NOMO-1 treated with DMSO at 0.1 percent for 48 hours (cell line): ENCODE data around the gene AP3D1.

ENCODE experiments used
- DNase-seq: peaks from one replicate; lab custom pipeline; 2025; ENCODE audit not compliant: unreplicated experiment; lab: John Stamatoyannopoulos, UW

The AP3D1 gene

GRCh38 chr19:2070436-2070827 is 80.9 kb downstream of the AP3D1 start:
- DNase-seq = no peak

DNA sequence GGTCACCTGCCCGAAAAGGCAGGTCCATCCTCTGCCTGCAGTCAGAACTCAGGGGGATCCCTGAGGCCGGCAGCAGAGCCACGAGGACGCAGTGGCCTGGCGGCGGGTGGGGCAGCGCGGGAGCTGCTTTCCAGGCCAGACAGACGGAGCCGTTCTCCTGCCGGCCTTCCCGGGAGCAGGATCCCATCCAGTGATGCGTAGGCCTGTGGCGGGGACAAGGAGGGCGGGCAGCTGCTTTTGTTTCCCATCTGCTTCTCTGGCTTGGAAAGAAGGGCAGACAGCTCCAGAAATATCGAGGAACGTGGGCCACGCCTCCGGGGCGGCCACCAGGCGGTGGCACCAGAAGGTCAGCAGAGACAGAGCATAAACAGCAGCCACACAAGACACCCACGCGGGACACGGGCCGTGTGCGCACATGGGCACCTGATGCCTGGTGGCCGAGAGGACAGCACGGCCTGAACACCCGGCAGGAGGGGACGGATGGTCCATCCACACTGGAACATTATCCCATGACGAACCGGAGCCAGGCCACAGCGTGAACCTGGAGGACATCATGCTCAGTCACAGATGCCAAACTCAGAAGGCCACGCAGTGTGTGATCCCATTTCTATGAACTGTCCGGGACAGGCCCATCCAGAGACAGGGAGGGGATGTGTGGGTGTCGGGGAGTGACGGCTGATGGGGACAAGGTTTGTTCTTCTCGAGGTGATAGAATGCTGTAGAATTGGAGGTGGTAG is 86.4 kb downstream of the AP3D1 start:
- no peak for DNase-seq

- no peak for DNase-seq
These were observed 87.0 kb downstream of the AP3D1 start for GRCh38 chr19:2064395-2064787.

DNA sequence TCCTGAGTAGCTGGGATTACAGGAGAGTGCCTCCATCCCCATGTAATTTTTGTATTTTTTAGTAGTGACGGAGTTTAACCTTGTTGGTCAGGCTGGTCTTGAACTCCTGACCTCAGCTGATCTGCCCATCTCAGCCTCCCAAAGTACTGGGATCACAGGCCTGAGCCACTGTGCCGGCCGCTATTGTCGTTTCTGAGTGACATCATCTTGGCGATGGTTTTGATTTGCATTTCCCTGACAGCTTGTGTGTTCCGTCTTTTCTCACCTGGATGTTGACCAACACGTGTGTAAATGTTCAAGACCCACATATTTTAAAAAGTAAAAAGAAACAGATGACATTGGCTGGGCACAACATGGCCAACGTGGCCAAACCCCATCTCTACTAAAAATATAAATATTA is 87.5 kb downstream of the AP3D1 start:
- no peak for DNase-seq

- DNase-seq = no peak
These were observed 88.6 kb downstream of the AP3D1 start for GRCh38 chr19:2062770-2063169.

DNA sequence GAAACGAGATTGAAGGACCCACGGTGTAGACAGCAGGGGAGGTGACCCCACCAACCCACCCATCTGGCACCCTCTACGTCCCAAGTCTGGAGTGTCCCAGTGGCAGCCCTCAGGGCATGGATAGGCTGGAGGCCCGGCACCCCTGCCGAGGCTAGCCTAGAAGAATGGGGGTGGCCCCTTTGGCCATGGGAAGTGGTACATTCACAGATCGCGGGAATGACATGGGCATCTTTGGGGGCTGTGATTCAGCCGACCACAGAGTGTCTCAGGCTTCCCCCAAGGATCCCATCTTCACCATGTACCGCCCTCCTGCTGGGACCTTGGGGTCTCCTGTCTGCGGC is 89.0 kb downstream of the AP3D1 start:
- DNase-seq = no peak

DNA sequence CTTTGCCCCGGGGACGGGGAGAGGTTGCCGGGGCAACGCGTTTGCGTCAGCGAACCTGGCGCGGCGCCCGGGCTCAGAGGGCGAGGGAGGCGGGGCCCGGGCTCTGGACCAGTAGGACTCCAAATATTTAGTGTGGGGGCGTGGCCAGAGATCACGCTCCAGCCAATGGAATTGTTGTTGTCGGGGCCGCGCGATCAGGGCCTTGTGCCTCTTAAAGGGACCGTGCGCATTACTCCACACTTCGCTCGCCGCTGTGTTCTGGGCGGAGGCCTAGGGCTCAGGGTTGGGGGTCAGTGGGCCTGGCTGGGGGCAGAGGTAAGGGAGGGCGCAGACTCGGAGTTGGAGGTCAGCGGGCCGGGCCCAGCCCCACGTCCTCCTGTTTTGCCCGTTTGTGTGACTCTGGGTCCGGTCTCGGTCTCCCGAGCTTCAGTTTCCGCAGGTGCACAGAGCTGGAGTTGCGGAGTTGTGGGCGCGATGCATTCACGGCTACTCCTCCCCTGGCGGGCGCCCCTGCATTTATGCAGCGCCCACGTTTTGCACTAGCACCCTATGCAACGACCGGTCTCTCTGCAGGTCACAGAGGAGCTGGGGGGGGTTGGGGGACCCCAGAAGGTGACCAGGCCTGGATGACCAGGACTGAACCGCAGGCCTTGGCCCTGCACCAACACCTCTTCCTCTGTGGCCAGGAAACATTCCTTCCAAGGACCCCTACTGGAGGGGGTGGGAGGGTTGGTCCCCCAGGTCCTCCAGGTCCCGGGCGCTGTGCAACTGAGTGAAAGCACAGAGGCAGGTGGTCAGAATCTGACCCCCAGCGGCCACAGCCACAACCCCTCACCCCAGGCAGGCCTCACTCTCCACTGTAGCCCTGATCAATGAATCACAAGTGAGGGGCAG is 89.6 kb downstream of the AP3D1 start:
- DNase-seq = peak; percentile 99

DNA sequence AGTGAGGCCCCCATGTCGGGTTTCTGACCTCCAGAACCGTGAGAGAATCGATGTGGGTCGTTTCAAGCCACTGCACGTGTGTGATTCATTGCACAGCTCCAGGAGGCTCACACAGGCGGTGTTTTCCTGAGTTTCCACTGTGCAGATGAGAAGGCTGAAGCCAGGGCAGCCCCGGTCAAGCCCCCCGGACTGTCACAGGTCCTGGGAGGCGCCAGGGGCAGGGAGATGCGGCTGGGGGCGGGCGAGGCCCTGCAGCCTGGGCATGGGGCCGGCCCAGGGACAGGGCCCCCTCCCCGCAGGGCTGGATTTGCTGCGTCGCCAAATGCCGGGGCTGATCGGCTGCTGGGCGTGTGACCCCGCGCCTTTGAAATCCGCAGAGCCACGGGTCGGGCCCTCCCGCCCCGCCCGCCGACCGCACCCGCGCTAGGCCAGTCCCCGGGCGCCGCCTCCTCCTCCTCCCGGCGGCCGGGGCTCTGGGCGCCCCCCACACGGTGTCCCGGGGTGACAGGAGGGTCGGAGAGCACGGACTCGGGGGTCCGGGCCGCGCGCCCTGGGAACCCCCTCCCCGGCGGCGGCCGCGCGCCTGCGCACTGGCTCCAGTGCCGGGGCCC is 90.4 kb downstream of the AP3D1 start:
- DNase-seq = no peak

DNA sequence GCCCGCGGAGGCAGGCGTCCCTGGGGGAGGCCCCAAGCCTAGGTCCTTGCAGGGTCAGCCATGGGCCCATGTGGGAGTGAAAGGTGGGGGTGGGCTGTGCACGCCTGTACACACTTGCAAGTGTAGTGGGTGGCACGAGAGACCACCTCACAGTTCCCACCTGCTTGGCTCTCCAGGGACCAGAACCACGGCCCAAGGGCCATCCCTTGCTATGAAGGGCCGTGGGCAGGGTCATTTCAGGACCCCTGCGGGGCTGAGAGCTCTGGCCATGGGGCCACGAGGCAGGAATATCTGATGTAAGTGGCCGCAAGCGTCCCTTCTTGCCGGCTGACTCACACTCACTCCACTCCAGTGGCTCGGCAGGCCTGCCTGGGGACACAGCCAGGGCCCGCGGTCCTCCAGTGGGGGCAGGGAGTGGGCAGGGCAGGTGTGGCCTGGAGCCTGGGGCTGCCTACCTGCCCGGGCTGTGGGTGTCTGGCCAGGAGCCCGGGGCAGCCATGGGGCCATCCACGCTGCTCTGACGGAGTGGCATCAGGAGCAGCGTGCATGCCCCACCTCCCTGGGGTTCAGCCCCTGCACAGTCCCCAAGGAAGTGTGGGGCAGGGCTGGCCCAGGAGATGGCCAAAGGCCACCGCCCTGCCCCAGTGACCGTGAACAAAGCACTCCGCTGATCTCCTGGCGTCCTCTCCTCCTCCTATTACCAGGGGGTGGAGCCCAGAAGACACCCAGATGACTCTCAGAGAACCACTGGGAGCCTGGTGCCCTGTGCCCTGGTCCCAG is 91.8 kb downstream of the AP3D1 start:
- no peak for DNase-seq

DNA sequence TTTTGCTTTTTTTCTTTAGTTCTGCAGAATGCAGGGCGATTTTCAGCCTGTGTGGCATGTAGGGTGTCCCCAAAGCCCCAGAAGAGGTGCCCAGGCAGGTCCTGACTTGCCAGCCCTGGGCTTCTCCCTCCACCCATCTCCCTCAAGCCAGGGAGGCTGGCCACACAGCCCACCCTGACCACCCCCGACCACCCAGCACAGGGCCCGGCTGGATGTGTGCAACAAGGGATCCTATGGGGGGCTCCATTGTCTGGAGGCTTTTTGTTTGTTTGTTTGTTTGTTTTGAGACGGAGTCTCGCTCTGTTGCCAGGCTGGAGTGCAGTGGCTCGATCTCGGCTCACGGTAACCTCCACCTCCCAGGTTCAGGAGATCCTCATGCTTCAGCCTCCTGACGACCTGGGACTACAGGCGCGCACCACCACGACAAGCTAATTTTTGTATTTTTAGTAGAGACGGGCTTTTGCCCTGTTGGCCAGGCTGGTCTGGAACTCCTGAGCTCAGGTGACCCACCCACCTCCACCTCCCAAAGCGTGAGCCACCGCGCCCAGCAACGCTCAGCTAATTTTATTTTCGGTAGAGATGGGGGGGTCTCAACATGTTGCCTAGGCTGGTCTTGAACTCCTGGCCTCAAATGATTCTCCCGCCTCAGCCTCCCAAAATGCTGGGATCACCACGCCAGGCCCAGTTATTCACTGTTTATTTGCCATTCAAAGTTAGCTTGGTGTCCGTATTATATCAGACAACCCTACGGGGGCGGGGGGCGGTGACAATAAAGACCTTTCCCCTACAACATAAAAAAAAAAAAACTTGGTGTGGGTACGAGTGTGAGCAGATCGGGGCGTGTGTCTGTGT is 92.6 kb downstream of the AP3D1 start:
- DNase-seq = no peak

DNA sequence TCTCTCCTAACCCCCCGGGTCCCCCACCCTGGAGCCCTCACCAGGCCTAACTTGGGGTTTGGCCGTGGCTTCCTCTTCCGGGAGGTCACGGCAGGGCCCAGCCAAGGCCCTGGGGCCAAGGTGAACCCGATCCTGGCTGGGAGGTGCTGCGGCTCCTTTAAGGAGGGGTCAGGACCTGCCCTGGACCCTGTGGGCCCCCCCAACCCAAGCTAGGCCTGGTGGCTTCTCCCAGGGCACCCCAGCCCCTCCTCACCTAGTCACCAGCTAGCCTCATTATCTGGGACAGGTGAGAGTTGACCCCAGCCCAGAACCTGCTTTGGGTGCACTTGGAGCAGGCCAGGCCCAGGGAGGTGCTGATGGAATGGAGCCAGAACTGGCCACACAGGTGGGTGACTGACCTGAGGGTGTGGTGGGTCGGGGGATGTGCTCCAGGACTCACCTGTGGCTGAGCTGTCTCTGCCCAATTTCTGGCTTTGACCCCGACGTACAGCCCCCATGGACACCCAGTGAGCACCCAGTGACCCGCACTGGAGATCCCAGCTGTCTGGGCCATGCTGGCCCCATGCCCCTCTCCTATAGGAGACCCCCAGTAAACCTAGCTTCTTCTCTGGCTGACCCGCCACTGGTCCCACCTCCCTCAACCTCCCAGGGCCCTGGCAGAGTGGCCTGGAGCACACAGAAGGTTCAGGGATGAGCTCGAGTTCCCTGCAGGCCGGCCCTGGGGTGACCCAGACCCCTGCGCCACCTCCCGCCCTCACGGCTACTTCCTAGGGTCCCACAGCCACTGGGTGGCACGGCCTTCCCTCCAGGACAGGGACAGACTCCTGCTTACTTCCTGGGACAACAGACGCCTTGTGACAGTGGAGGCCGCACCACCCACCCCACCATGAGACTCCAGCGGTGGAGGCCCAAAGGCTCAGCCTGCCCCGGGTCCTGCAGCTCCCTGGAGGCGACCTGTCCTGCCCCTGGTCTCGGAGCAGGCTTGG is 93.6 kb downstream of the AP3D1 start:
- no peak for DNase-seq

DNA sequence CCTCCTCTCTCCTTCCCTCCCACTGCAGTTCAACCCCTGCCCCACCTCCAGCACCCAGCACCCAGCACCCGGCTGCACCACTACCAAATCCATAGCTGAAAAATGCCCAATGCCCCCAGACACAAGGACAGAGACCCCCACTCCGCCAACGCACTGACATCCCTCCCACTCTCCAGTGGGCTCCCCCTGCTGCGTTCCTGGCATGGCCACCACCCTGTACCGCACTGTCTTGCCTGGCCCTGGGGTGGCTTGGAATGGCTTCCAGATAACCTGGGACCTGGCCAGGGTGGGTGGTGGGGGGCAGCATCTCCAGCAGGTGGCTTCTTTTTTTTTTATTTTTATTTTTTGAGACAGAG is 94.6 kb downstream of the AP3D1 start:
- no peak for DNase-seq

GRCh38 chr19:2055931-2056836 is 95.2 kb downstream of the AP3D1 start:
- no peak for DNase-seq

DNA sequence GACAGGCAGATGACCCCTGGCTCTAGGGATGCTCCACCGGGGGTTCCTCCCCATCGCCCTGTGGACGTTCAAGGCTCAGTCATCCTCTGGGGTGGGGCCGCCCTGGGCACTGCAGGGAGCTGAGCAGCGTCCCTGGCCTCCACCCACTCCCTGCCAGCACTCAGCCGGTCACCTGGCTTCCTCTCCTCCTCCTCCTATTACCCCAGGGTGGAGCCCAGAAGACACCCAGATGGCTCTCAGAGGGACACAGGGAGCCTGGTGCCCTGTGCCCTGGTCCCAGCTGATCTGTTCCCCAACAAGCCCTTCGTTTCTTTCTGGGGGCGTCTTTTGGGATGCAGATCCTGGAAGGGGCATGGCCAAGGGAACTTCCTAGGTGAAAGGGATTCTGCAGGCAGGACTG is 96.6 kb downstream of the AP3D1 start:
- DNase-seq = no peak

DNA sequence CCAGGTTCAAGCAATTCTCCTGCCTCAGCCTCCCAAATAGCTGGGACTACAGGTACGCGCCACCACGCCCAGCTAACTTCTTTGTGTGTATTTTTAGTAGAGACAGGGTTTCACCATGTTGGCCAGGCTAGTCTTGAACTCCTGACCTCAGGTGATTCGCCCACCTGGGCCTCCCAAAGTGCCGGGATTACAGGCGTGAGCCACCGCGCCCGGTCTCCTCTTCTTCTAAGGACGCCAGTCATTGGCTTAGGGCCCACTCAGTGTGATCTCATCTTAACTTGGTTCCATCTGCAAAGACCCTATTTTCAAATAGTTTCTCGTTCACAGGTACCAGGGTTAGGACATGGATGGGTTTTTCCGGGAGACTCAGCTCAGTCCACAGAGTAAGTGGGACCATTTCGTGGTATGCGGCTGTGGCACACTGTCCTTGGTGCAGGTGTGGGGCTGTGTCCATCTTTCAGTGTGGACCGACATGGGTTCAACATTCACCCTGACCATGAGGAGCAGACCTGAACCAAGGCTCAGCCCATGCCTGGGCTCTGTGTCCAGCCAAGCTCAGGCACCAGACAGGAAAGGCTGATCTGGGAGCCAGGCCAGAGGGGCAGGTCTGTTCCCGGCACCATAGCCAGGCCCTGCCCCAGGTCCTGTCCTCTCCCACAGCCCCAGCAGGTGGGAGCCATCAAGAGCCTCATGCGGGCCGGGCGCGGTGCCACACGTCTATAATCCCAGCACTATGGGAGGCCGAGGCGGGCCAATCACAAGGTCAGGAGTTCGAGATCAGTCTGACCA is 97.6 kb downstream of the AP3D1 start:
- DNase-seq = no peak

DNA sequence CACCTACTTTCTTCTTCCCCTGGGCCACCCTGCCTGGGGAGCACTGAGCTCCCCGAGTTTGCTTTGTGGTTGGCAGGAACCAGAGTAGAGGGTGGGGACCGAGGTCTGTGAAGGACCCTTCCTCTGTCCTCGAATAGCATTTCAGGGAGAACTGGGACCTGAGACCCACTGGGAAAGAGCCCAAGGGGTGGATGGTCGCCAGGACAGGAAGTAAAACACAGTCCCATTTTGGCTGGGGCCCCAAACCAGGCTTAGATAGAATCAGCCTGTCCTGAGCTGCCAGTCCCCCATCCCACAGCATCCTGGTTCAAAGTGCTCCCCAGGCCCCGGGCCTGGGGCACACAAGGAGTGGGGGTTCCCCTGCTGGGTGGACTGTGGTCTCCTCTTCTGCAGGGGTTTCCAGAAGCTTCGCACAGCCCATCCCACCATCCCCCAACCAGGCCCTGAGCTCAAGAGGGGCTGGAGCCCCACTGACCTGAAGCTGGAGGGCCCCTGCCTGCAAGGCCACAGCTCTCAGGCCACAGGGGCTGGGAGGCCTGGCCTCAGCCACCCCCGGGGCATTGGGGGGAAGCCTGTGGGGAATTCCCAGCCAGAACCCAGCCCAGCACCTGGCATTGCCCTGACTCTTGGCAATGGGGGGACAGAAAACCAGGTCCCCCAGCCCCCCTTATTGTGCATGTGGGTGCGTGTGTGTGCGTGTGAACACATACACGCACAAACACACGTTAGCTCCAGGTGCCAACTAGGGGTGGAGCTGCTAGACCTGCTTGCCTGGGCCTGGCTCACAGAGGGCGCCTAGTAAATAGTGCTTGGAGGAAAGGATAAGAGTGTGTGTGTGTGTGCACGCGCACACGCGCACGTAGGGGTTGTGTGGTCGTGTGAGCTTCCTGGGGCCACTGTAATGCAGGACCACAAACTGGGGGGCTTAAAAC is 99.3 kb downstream of the AP3D1 start:
- no peak for DNase-seq
